HEK293 (cell line): ENCODE measurements around the gene TYROBP.
A peak's percentile ranks its signal among the peaks of the same experiment; 100 is the strongest.

Source experiments
- BCL11A ChIP-seq: fragments of 450-650 bp; formaldehyde crosslinking; IDR thresholded peaks from 2 replicates; pipeline ENCODE4 v1.5.1; 2016; ENCODE audit warnings: low read depth, missing biosample characterization, missing genetic modification characterization
- KLF10 ChIP-seq: fragments of 450-650 bp; IDR thresholded peaks from 2 replicates; pipeline ENCODE4 v1.5.1; 2018; ENCODE audit warnings: missing biosample characterization, mild to moderate bottlenecking, missing genetic modification characterization
- KLF16 ChIP-seq: fragments of 450-650 bp; formaldehyde crosslinking; IDR thresholded peaks from 2 replicates; pipeline ENCODE4 v1.5.1; 2017; ENCODE audit warnings: missing biosample characterization, missing genetic modification characterization
- KLF17 ChIP-seq: fragments of 450-650 bp; formaldehyde crosslinking; IDR thresholded peaks from 2 replicates; pipeline ENCODE4 v1.5.1; 2016; ENCODE audit warnings: missing biosample characterization, missing genetic modification characterization
- KLF7 ChIP-seq: fragments of 450-650 bp; formaldehyde crosslinking; IDR thresholded peaks from 2 replicates; pipeline ENCODE4 v1.5.1; 2016; ENCODE audit warnings: missing biosample characterization, missing genetic modification characterization, borderline replicate concordance
- KLF9 ChIP-seq: fragments of 450-650 bp; formaldehyde crosslinking; IDR thresholded peaks from 2 replicates; pipeline ENCODE4 v1.5.1; 2016; ENCODE audit warnings: missing biosample characterization, missing genetic modification characterization, low read depth
- SCRT2 ChIP-seq: fragments of 450-650 bp; formaldehyde crosslinking; IDR thresholded peaks from 2 replicates; pipeline ENCODE4 v1.5.1; 2016; ENCODE audit warnings: missing biosample characterization, missing genetic modification characterization
- ZBTB7A ChIP-seq: fragments of 450-650 bp; formaldehyde crosslinking; IDR thresholded peaks from 2 replicates; pipeline ENCODE4 v1.5.1; 2016; ENCODE audit warnings: low read depth, missing biosample characterization, missing genetic modification characterization
- ZBTB8A ChIP-seq: fragments of 450-650 bp; formaldehyde crosslinking; IDR thresholded peaks from 2 replicates; pipeline ENCODE4 v1.5.1; 2016; ENCODE audit warnings: missing biosample characterization, missing genetic modification characterization
- ZNF10 ChIP-seq: fragments of 450-650 bp; formaldehyde crosslinking; IDR thresholded peaks from 2 replicates; pipeline ENCODE4 v1.5.1; 2017; ENCODE audit warnings: missing biosample characterization, missing genetic modification characterization
- ZNF138 ChIP-seq: fragments of 450-650 bp; formaldehyde crosslinking; IDR thresholded peaks from 2 replicates; pipeline ENCODE4 v1.5.1; 2016; ENCODE audit warnings: missing biosample characterization, missing genetic modification characterization, borderline replicate concordance
- ZNF155 ChIP-seq: fragments of 450-650 bp; formaldehyde crosslinking; IDR thresholded peaks from 2 replicates; pipeline ENCODE4 v1.5.1; 2016; ENCODE audit warnings: missing biosample characterization, missing genetic modification characterization
- ZNF184 ChIP-seq: fragments of 450-650 bp; IDR thresholded peaks from 2 replicates; pipeline ENCODE4 v1.5.1; 2018; ENCODE audit warnings: missing biosample characterization, mild to moderate bottlenecking, missing genetic modification characterization
- ZNF2 ChIP-seq: fragments of 450-650 bp; formaldehyde crosslinking; IDR thresholded peaks from 2 replicates; pipeline ENCODE4 v1.5.1; 2016; ENCODE audit warnings: missing biosample characterization, missing genetic modification characterization
- ZNF239 ChIP-seq: fragments of 450-650 bp; formaldehyde crosslinking; IDR thresholded peaks from 2 replicates; pipeline ENCODE4 v1.5.1; 2016; ENCODE audit warnings: missing biosample characterization, missing genetic modification characterization
- ZNF416 ChIP-seq: fragments of 450-650 bp; formaldehyde crosslinking; IDR thresholded peaks from 2 replicates; pipeline ENCODE4 v1.5.1; 2016; ENCODE audit warnings: missing biosample characterization, missing genetic modification characterization
- ZNF529 ChIP-seq: fragments of 450-650 bp; formaldehyde crosslinking; IDR thresholded peaks from 2 replicates; pipeline ENCODE4 v1.5.1; 2017; ENCODE audit warnings: missing genetic modification characterization, missing biosample characterization; ENCODE audit not compliant: insufficient replicate concordance
- ZNF580 ChIP-seq: fragments of 450-650 bp; formaldehyde crosslinking; IDR thresholded peaks from 2 replicates; pipeline ENCODE4 v1.5.1; 2016; ENCODE audit warnings: missing biosample characterization, missing genetic modification characterization
- ZNF600 ChIP-seq: fragments of 450-650 bp; formaldehyde crosslinking; IDR thresholded peaks from 2 replicates; pipeline ENCODE4 v1.5.1; 2016; ENCODE audit warnings: missing biosample characterization, missing genetic modification characterization
- ZNF629 ChIP-seq: fragments of 450-650 bp; formaldehyde crosslinking; IDR thresholded peaks from 2 replicates; pipeline ENCODE4 v1.5.1; 2017; ENCODE audit warnings: missing biosample characterization, missing genetic modification characterization
- ZNF658 ChIP-seq: fragments of 450-650 bp; formaldehyde crosslinking; IDR thresholded peaks from 2 replicates; pipeline ENCODE4; 2016; ENCODE audit warnings: missing biosample characterization, missing genetic modification characterization
- ZNF777 ChIP-seq: fragments of 450-650 bp; formaldehyde crosslinking; IDR thresholded peaks from 2 replicates; pipeline ENCODE4 v1.5.1; 2017; ENCODE audit warnings: missing biosample characterization, missing genetic modification characterization, borderline replicate concordance
- ZNF792 ChIP-seq: fragments of 450-650 bp; formaldehyde crosslinking; IDR thresholded peaks from 2 replicates; pipeline ENCODE4 v1.5.1; 2016; ENCODE audit warnings: missing biosample characterization, missing genetic modification characterization
- ZNF837 ChIP-seq: fragments of 450-650 bp; formaldehyde crosslinking; IDR thresholded peaks from 2 replicates; pipeline ENCODE4 v1.5.1; 2016; ENCODE audit warnings: missing biosample characterization, missing genetic modification characterization
- TF ChIP-seq, protein P1 (sequence below): fragments of 450-650 bp; IDR thresholded peaks from 2 replicates; pipeline ENCODE4 v1.5.1; 2018; ENCODE audit warnings: missing biosample characterization, missing genetic modification characterization
- TF ChIP-seq, protein P2 (sequence below): fragments of 450-650 bp; formaldehyde crosslinking; IDR thresholded peaks from 2 replicates; pipeline ENCODE4 v1.5.1; 2016; ENCODE audit warnings: missing biosample characterization, missing genetic modification characterization, borderline replicate concordance
- TF ChIP-seq, protein P3 (sequence below): fragments of 450-650 bp; formaldehyde crosslinking; conservative IDR thresholded peaks from 2 replicates; pipeline ENCODE4 v1.5.1; 2016; ENCODE audit warnings: low read depth, missing biosample characterization, missing genetic modification characterization

Gene TYROBP

DNA sequence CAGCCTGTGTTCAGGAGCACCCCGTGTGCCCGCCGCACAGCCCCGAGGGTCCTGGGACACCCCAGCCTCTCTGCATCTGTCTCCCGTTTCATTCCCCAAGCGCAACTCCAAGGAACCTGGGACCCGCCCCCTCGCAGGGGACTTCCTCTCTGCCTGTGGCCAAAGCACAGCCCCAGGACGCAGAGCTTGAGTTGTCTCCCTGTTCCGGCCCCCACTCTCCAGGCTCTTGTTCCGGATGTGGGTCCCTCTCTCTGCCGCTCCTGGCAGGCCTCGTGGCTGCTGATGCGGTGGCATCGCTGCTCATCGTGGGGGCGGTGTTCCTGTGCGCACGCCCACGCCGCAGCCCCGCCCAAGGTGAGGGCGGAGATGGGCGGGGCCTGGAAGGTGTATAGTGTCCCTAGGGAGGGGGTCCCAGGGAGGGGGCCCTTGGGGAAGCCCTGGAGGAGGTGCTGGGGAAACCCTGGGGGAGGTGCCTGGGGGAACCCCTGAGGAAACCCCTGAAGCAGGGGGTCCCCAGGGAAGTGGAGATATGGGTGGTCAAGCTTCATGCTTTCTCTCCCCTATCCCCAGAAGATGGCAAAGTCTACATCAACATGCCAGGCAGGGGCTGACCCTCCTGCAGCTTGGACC is 4.4 kb downstream of the TYROBP start (continued):
- peak; percentile 78 for TF ChIP-seq ZNF629 (tag by site-specific recombination)
- TF ChIP-seq, protein P1, sequence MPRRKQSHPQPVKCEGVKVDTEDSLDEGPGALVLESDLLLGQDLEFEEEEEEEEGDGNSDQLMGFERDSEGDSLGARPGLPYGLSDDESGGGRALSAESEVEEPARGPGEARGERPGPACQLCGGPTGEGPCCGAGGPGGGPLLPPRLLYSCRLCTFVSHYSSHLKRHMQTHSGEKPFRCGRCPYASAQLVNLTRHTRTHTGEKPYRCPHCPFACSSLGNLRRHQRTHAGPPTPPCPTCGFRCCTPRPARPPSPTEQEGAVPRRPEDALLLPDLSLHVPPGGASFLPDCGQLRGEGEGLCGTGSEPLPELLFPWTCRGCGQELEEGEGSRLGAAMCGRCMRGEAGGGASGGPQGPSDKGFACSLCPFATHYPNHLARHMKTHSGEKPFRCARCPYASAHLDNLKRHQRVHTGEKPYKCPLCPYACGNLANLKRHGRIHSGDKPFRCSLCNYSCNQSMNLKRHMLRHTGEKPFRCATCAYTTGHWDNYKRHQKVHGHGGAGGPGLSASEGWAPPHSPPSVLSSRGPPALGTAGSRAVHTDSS (tag by site-specific recombination), result no peak
- peak; percentile 96 for TF ChIP-seq KLF16 (tag by site-specific recombination)
- TF ChIP-seq, protein P2, sequence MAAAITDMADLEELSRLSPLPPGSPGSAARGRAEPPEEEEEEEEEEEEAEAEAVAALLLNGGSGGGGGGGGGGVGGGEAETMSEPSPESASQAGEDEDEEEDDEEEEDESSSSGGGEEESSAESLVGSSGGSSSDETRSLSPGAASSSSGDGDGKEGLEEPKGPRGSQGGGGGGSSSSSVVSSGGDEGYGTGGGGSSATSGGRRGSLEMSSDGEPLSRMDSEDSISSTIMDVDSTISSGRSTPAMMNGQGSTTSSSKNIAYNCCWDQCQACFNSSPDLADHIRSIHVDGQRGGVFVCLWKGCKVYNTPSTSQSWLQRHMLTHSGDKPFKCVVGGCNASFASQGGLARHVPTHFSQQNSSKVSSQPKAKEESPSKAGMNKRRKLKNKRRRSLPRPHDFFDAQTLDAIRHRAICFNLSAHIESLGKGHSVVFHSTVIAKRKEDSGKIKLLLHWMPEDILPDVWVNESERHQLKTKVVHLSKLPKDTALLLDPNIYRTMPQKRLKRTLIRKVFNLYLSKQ (tag by site-specific recombination), result no peak
- TF ChIP-seq ZNF777 (tag by site-specific recombination), result no peak
- no peak for TF ChIP-seq BCL11A
- TF ChIP-seq KLF10 (tag by site-specific recombination), result peak; percentile 92
- no peak for TF ChIP-seq ZNF580
- no peak for TF ChIP-seq SCRT2
- peak; percentile 98 for TF ChIP-seq ZNF600 (tag by site-specific recombination)
- TF ChIP-seq ZNF155 (tag by site-specific recombination), result no peak
- 0 out of 2 replicates have a peak, but pooled peaks have one; percentile 60 for TF ChIP-seq ZNF2
- TF ChIP-seq ZNF138 (tag by site-specific recombination), result no peak
- TF ChIP-seq, protein P3, sequence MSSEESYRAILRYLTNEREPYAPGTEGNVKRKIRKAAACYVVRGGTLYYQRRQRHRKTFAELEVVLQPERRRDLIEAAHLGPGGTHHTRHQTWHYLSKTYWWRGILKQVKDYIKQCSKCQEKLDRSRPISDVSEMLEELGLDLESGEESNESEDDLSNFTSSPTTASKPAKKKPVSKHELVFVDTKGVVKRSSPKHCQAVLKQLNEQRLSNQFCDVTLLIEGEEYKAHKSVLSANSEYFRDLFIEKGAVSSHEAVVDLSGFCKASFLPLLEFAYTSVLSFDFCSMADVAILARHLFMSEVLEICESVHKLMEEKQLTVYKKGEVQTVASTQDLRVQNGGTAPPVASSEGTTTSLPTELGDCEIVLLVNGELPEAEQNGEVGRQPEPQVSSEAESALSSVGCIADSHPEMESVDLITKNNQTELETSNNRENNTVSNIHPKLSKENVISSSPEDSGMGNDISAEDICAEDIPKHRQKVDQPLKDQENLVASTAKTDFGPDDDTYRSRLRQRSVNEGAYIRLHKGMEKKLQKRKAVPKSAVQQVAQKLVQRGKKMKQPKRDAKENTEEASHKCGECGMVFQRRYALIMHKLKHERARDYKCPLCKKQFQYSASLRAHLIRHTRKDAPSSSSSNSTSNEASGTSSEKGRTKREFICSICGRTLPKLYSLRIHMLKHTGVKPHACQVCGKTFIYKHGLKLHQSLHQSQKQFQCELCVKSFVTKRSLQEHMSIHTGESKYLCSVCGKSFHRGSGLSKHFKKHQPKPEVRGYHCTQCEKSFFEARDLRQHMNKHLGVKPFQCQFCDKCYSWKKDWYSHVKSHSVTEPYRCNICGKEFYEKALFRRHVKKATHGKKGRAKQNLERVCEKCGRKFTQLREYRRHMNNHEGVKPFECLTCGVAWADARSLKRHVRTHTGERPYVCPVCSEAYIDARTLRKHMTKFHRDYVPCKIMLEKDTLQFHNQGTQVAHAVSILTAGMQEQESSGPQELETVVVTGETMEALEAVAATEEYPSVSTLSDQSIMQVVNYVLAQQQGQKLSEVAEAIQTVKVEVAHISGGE (tag by site-specific recombination), result peak; percentile 94
- TF ChIP-seq ZBTB8A (tag by site-specific recombination), result peak; percentile 36; the same call in 1 of the 2 replicates
- no peak for TF ChIP-seq ZNF184 (tag by site-specific recombination)
- TF ChIP-seq ZBTB7A (tag by site-specific recombination), result peak; percentile 52; the same call in 1 of the 2 replicates
- TF ChIP-seq ZNF792 (tag by site-specific recombination), result no peak
- TF ChIP-seq ZNF658 (tag by site-specific recombination), result no peak
- no peak for TF ChIP-seq ZNF416 (tag by site-specific recombination)
- TF ChIP-seq KLF7 (tag by site-specific recombination), result peak; percentile 79; the same call in 1 of the 2 replicates
- no peak for TF ChIP-seq ZNF529 (tag by site-specific recombination)
- no peak for TF ChIP-seq ZNF837 (tag by site-specific recombination)
- peak; percentile 99 for TF ChIP-seq KLF9
- no peak; the same call in 1 of the 2 replicates for TF ChIP-seq ZNF10 (tag by site-specific recombination)
- peak; percentile 98 for TF ChIP-seq KLF17
- TF ChIP-seq ZNF239 (tag by site-specific recombination), result no peak
